ENCODE measurements around the gene FN3K.

GRCh38 chr17:82780195-82780594, 44.8 kb downstream of the FN3K start:
- TF ChIP-seq CTCF (IDR thresholded peaks at IDR 0.05; ENCODE audit: low read depth, low read length, poor library complexity, severe bottlenecking), result no peak
- TF ChIP-seq EZH2phosphoT487 (IDR thresholded peaks at IDR 0.05; ENCODE audit: borderline replicate concordance, low read length), result no peak
